ENCODE results near the gene CYP24A1. TPM values are rescaled to one million over a fixed set of nuclear protein-coding genes. Genes with fewer than 3 reads are reported as not detected.

The CYP24A1 gene
- total and polyA plus RNA-seq, 2 of the 13 experiments (the other 11 are each of a cell fraction or from before 2014, with no cell fraction given): 9.4 to 32.7 TPM

GRCh38 chr20:54194724-54195438, 21.1 kb upstream of the CYP24A1 start (continued):
- TF ChIP-seq E2F2 (CRISPR knock-in tag; IDR thresholded peaks at IDR 0.05; ENCODE audit: borderline replicate concordance): 0 out of 2 replicates have a peak, but pooled peaks have one; percentile 50
- no peak for TF ChIP-seq POLR2G (IDR thresholded peaks at IDR 0.05; ENCODE audit: low read depth, low read length)
- TF ChIP-seq HNRNPL (IDR thresholded peaks at IDR 0.05; ENCODE audit: low read depth, low read length): no peak
- 0 out of 2 replicates have a peak, but pooled peaks have one; percentile 19 for TF ChIP-seq MTERF4 (CRISPR knock-in tag; IDR thresholded peaks at IDR 0.05)
- TF ChIP-seq ZNF138 (CRISPR knock-in tag; IDR thresholded peaks at IDR 0.05; ENCODE audit: low read depth): 0 out of 2 replicates have a peak, but pooled peaks have one; percentile 32
- TF ChIP-seq ZNF777 (CRISPR knock-in tag; IDR thresholded peaks at IDR 0.05): no peak
- TF ChIP-seq ZHX1 (CRISPR knock-in tag; IDR thresholded peaks at IDR 0.05; ENCODE audit: low read depth): peak; percentile 62
- TF ChIP-seq PCBP2 (optimal IDR thresholded peaks at IDR 0.05; ENCODE audit: low read depth, low read length, poor library complexity, severe bottlenecking): no peak
- peak; percentile 94 for TF ChIP-seq ZNF644 (CRISPR knock-in tag; IDR thresholded peaks at IDR 0.05; ENCODE audit: low read depth)
- TF ChIP-seq MLLT10 (CRISPR knock-in tag; IDR thresholded peaks at IDR 0.05): no peak
- TF ChIP-seq PBX3 (CRISPR knock-in tag; IDR thresholded peaks at IDR 0.05; ENCODE audit: borderline replicate concordance): 0 out of 2 replicates have a peak, but pooled peaks have one; percentile 10
- peak; percentile 93 for TF ChIP-seq ZMYM3 (CRISPR knock-in tag; IDR thresholded peaks at IDR 0.05)
- TF ChIP-seq SRY (CRISPR knock-in tag; IDR thresholded peaks at IDR 0.05): no peak; the same call in 1 of the 2 replicates
- peak; percentile 46; the same call in 1 of the 2 replicates for TF ChIP-seq UBTF (CRISPR knock-in tag; IDR thresholded peaks at IDR 0.05)
- TF ChIP-seq AKAP8 (CRISPR knock-in tag; IDR thresholded peaks at IDR 0.05): peak; percentile 87
- no peak; the same call in 1 of the 2 replicates for TF ChIP-seq ZNF451 (CRISPR knock-in tag; IDR thresholded peaks at IDR 0.05)
- TF ChIP-seq KDM2A (CRISPR knock-in tag; IDR thresholded peaks at IDR 0.05; ENCODE audit: borderline replicate concordance, low read depth): peak; percentile 89
- no peak for TF ChIP-seq ZNF704 (CRISPR knock-in tag; IDR thresholded peaks at IDR 0.05; ENCODE audit: borderline replicate concordance)
- TF ChIP-seq ZNF7 (CRISPR knock-in tag; IDR thresholded peaks at IDR 0.05): no peak
